Bronchial epithelial cell (primary cell): Measurements from ENCODE around the gene GJA10. TPM values are rescaled to one million over a fixed set of nuclear protein-coding genes. Genes with fewer than 3 reads are reported as not detected.
"Not testable (repeated sequence)": the region's sequence is repeated elsewhere in the genome, so short reads cannot be mapped to it uniquely, and the experiment has no call there.

Experiments used
- DNase-seq: peaks from one replicate; pipeline ENCODE4 v3.0.0-alpha.2; 2010; ENCODE audit warnings: low read depth
- FAIRE-seq: peaks from 2 replicates; lab custom pipeline; 2011; peaks lifted over from hg19 to GRCh38; lab: Jason Lieb, UNC
- H3K27me3 ChIP-seq: 2 replicates; pipeline ENCODE4 v1.5.1; 2011; ENCODE audit warnings: low read length; ENCODE audit not compliant: control insufficient read depth, insufficient read depth
- H3K36me3 ChIP-seq: 2 replicates; pipeline ENCODE4 v1.5.1; 2011; ENCODE audit warnings: low read length; ENCODE audit not compliant: control insufficient read depth, insufficient read depth
- H3K4me3 ChIP-seq: 2 replicates; pipeline ENCODE4 v1.5.1; 2011; ENCODE audit warnings: mild to moderate bottlenecking, low read depth, low read length, control low read depth
- CTCF ChIP-seq: IDR thresholded peaks from 2 replicates; pipeline ENCODE4 v1.5.1; 2011; ENCODE audit warnings: mild to moderate bottlenecking, moderate library complexity, low read length, control low read depth, inconsistent platforms; ENCODE audit not compliant: insufficient read depth, severe bottlenecking
- total RNA-seq: library from RNA; depleted of rRNA; stranded (reverse); fragments of >200 nt; gene quantifications from 2 replicates; pipeline ENCODE4 v1.2.1, GENCODE V29; 2014

The GJA10 gene
- total RNA-seq = not detected in 2 replicates

- Histone ChIP-seq H3K36me3 (no peaks in the 10 kb centered on the region), H3K4me3 (no peak within 1 kb of the TSS), H3K27me3 (peaks cover 2% of the 10 kb centered on the region)
- no peak for DNase-seq
- FAIRE-seq = no peak
- no peak for TF ChIP-seq CTCF
Measured at GRCh38 chr6:89894169-89894568, at the start of gene GJA10. GJA10 (plus strand) TSS chr6:89894469; CDS start chr6:89894469, 0 bp downstream.

GRCh38 chr6:89847513-89847912 is 46.8 kb upstream of the GJA10 start:
- not testable (repeated sequence) for H3K27me3 ChIP-seq, DNase-seq, H3K36me3 ChIP-seq, H3K4me3 ChIP-seq, FAIRE-seq

- peaks cover 7% of the 10 kb centered on the region for H3K36me3 ChIP-seq
- DNase-seq (no peak), FAIRE-seq (no peak)
- no peak overlapping the region for H3K4me3 ChIP-seq
- no peaks in the 10 kb centered on the region for H3K27me3 ChIP-seq
- TF ChIP-seq CTCF = no peak
Measured at GRCh38 chr6:89853068-89853467, 41.2 kb upstream of the GJA10 start.

GRCh38 chr6:89858041-89858440 is 36.2 kb upstream of the GJA10 start:
- Histone ChIP-seq H3K36me3 (peaks cover 10% of the 10 kb centered on the region), H3K27me3 (no peaks in the 10 kb centered on the region), H3K4me3 (no peak overlapping the region)
- DNase-seq (no peak), FAIRE-seq (no peak)
- TF ChIP-seq CTCF = no peak

GRCh38 chr6:89859744-89860143 is 34.5 kb upstream of the GJA10 start:
- H3K27me3 ChIP-seq = no peaks in the 10 kb centered on the region
- peaks cover 13% of the 10 kb centered on the region for H3K36me3 ChIP-seq
- no peak overlapping the region for H3K4me3 ChIP-seq
- TF ChIP-seq CTCF = no peak
- no peak for DNase-seq
- FAIRE-seq = no peak

GRCh38 chr6:89862273-89862672 is 32.0 kb upstream of the GJA10 start:
- no peak for TF ChIP-seq CTCF
- Histone ChIP-seq H3K36me3 (peaks cover 11% of the 10 kb centered on the region), H3K27me3 (no peaks in the 10 kb centered on the region), H3K4me3 (no peak overlapping the region)
- FAIRE-seq (no peak), DNase-seq (no peak)
